HepG2 (cell line): ENCODE data around the gene ATP11A. TPM values are rescaled to one million over a fixed set of nuclear protein-coding genes. Genes with fewer than 3 reads are reported as not detected.

ENCODE experiments used
- FOXO4 ChIP-seq: sonication (generic); formaldehyde crosslinking; conservative IDR thresholded peaks from 2 replicates; pipeline ENCODE4 v1.8.1; 2023; ENCODE audit warnings: missing genetic modification reagents
- RNF219 ChIP-seq: sonication (generic); formaldehyde crosslinking; IDR thresholded peaks from 2 replicates; pipeline ENCODE4 v1.5.0; 2020; ENCODE audit warnings: mild to moderate bottlenecking, missing genetic modification reagents
- SRSF9 ChIP-seq: fragments of 200-400 bp; formaldehyde crosslinking; IDR thresholded peaks from 2 replicates; pipeline ENCODE4 v1.6.1; 2018; ENCODE audit warnings: borderline replicate concordance, mild to moderate bottlenecking, low read depth, low read length; ENCODE audit not compliant: insufficient read depth, poor library complexity, severe bottlenecking
- TARDBP ChIP-seq: sonication (generic); formaldehyde crosslinking; IDR thresholded peaks from 2 replicates; pipeline ENCODE4 v1.8.0; 2022; ENCODE audit warnings: mild to moderate bottlenecking, missing genetic modification reagents
- TIGD3 ChIP-seq: sonication (generic); formaldehyde crosslinking; IDR thresholded peaks from 2 replicates; pipeline ENCODE4 v1.5.1; 2020; ENCODE audit warnings: mild to moderate bottlenecking, missing genetic modification reagents, borderline replicate concordance
- ZNF12 ChIP-seq: sonication (generic); formaldehyde crosslinking; IDR thresholded peaks from 2 replicates; pipeline ENCODE4 v1.5.0; 2020; ENCODE audit warnings: missing genetic modification reagents
- ZNF549 ChIP-seq: sonication (generic); formaldehyde crosslinking; IDR thresholded peaks from 2 replicates; pipeline ENCODE4 v1.5.0; 2020; ENCODE audit warnings: missing genetic modification reagents
- ZNF816 ChIP-seq: sonication (generic); formaldehyde crosslinking; IDR thresholded peaks from 2 replicates; pipeline ENCODE4 v1.8.0; 2022; ENCODE audit warnings: missing genetic modification reagents, mild to moderate bottlenecking, borderline replicate concordance
- polyA plus RNA-seq, 8 experiments: library from polyadenylated mRNA; depleted of rRNA in 3 of 8; stranded (reverse) in 7 of 8; unstranded in 1 of 8; fragments of >200 nt; fragmentation: Illumina TruSeq in 4 of 8; extraction: Trizol in 4 of 8; gene quantifications; 2 replicates each; pipeline versions ENCODE4 v1.2.1 to v1.2.3, GENCODE V29; 2011 to 2016; ENCODE audit warnings: low read depth in 4 of 8, missing spikeins in 1 of 8, mixed read lengths in 1 of 8; ENCODE audit not compliant: insufficient read depth in 1 of 8
- total RNA-seq, 5 experiments: library from RNA; depleted of rRNA; stranded (reverse); fragments of >200 nt; fragmentation: Illumina TruSeq; extraction: Trizol; gene quantifications; 2 replicates each; pipeline ENCODE4 v1.2.3, GENCODE V29; 2016; ENCODE audit warnings: low read depth in 1 of 5

The ATP11A gene
- total and polyA plus RNA-seq, 2 of the 13 experiments (the other 11 are each of a cell fraction or from before 2014, with no cell fraction given) = 18.4 to 20.1 TPM

- TF ChIP-seq RNF219 (CRISPR knock-in tag) (no peak), ZNF12 (CRISPR knock-in tag) (no peak), ZNF549 (CRISPR knock-in tag) (no peak), SRSF9 (no peak), TIGD3 (no peak), FOXO4 (CRISPR knock-in tag) (no peak), ZNF816 (CRISPR knock-in tag) (no peak), TARDBP (CRISPR knock-in tag) (no peak)
Measured at GRCh38 chr13:112916296-112916695, 226.5 kb downstream of the ATP11A start (continued).
